ENCODE measurements around the gene DOCK7. TPM values are rescaled to one million over a fixed set of nuclear protein-coding genes. Genes with fewer than 3 reads are reported as not detected.
"Not testable (repeated sequence)": the region's sequence is repeated elsewhere in the genome, so short reads cannot be mapped to it uniquely, and the experiment has no call there.

The DOCK7 gene
- total RNA-seq, 6 experiments from 2014 or later = 93.3 to 115 (median 105) TPM

GRCh38 chr1:62585469-62586155 is 102.6 kb downstream of the DOCK7 start:
- Mint-ChIP-seq H3K4me3 (no peak overlapping the region), H3K9me3 (no peaks in the 10 kb centered on the region), H3K36me3 (ENCODE audit: low read depth) (peaks cover 58% of the 10 kb centered on the region), H3K27ac (no peak overlapping the region), H3K4me1 (ENCODE audit: low read depth) (peaks cover 38% of the 10 kb centered on the region), H3K27me3 (ENCODE audit: insufficient read depth) (peaks cover 1% of the 10 kb centered on the region; the same call in 1 of the 2 replicates)
- DNase-seq = no peak
- TF ChIP-seq CTCF (IDR thresholded peaks at IDR 0.05) = no peak

GRCh38 chr1:62573675-62574074 is 114.5 kb downstream of the DOCK7 start:
- DNase-seq = no peak
- H3K4me3 Mint-ChIP-seq = no peak overlapping the region
- peaks cover 65% of the 10 kb centered on the region for H3K36me3 Mint-ChIP-seq (ENCODE audit: low read depth)
- TF ChIP-seq CTCF (IDR thresholded peaks at IDR 0.05) = no peak
- H3K9me3 Mint-ChIP-seq = peaks cover 14% of the 10 kb centered on the region
- H3K27ac Mint-ChIP-seq = no peak overlapping the region
- H3K4me1 Mint-ChIP-seq (ENCODE audit: low read depth) = peaks cover 6% of the 10 kb centered on the region
- H3K27me3 Mint-ChIP-seq (ENCODE audit: insufficient read depth) = no peaks in the 10 kb centered on the region

- Mint-ChIP-seq H3K27ac (no peak overlapping the region), H3K27me3 (ENCODE audit: insufficient read depth) (no peaks in the 10 kb centered on the region), H3K36me3 (ENCODE audit: low read depth) (peaks cover 74% of the 10 kb centered on the region), H3K9me3 (peaks cover 24% of the 10 kb centered on the region), H3K4me1 (ENCODE audit: low read depth) (peaks cover 6% of the 10 kb centered on the region), H3K4me3 (no peak overlapping the region)
- TF ChIP-seq CTCF (IDR thresholded peaks at IDR 0.05) = no peak
- no peak for DNase-seq
These were observed 115.7 kb downstream of the DOCK7 start for GRCh38 chr1:62572476-62572875.

- peaks cover 33% of the 10 kb centered on the region for H3K9me3 Mint-ChIP-seq
- H3K36me3 Mint-ChIP-seq (ENCODE audit: low read depth) = peaks cover 84% of the 10 kb centered on the region
- H3K4me1 Mint-ChIP-seq (ENCODE audit: low read depth); H3K4me3 Mint-ChIP-seq; H3K27me3 Mint-ChIP-seq (ENCODE audit: insufficient read depth); H3K27ac Mint-ChIP-seq; DNase-seq: not testable (repeated sequence)
These were observed 116.7 kb downstream of the DOCK7 start for GRCh38 chr1:62571517-62571916.

- DNase-seq; H3K4me1 Mint-ChIP-seq (ENCODE audit: low read depth); H3K4me3 Mint-ChIP-seq; H3K27ac Mint-ChIP-seq; H3K27me3 Mint-ChIP-seq (ENCODE audit: insufficient read depth): not testable (repeated sequence)
- peaks cover 75% of the 10 kb centered on the region for H3K36me3 Mint-ChIP-seq (ENCODE audit: low read depth)
- peaks cover 42% of the 10 kb centered on the region for H3K9me3 Mint-ChIP-seq
These were observed 120.3 kb downstream of the DOCK7 start for GRCh38 chr1:62567926-62568325.

GRCh38 chr1:62567182-62567581 is 121.0 kb downstream of the DOCK7 start:
- not testable (repeated sequence) for DNase-seq; H3K27me3 Mint-ChIP-seq (ENCODE audit: insufficient read depth); H3K27ac Mint-ChIP-seq; H3K4me1 Mint-ChIP-seq (ENCODE audit: low read depth); H3K4me3 Mint-ChIP-seq
- peaks cover 67% of the 10 kb centered on the region for H3K36me3 Mint-ChIP-seq (ENCODE audit: low read depth)
- peaks cover 42% of the 10 kb centered on the region for H3K9me3 Mint-ChIP-seq

- no peak for DNase-seq
- peaks cover 7% of the 10 kb centered on the region; the same call in 1 of the 2 replicates for H3K9me3 Mint-ChIP-seq
- H3K4me3 Mint-ChIP-seq = no peak overlapping the region
- peaks cover 24% of the 10 kb centered on the region for H3K36me3 Mint-ChIP-seq (ENCODE audit: low read depth)
- H3K4me1 Mint-ChIP-seq (ENCODE audit: low read depth) = no peaks in the 10 kb centered on the region; the same call in 1 of the 2 replicates
- no peak overlapping the region for H3K27ac Mint-ChIP-seq
- no peak for TF ChIP-seq CTCF (IDR thresholded peaks at IDR 0.05)
- no peaks in the 10 kb centered on the region; the same call in 1 of the 2 replicates for H3K27me3 Mint-ChIP-seq (ENCODE audit: insufficient read depth)
These were observed 126.9 kb downstream of the DOCK7 start for GRCh38 chr1:62561306-62561705.

Data from HFFc6 (cell line).